ENCODE measurements around the gene KCNIP2.

DNA sequence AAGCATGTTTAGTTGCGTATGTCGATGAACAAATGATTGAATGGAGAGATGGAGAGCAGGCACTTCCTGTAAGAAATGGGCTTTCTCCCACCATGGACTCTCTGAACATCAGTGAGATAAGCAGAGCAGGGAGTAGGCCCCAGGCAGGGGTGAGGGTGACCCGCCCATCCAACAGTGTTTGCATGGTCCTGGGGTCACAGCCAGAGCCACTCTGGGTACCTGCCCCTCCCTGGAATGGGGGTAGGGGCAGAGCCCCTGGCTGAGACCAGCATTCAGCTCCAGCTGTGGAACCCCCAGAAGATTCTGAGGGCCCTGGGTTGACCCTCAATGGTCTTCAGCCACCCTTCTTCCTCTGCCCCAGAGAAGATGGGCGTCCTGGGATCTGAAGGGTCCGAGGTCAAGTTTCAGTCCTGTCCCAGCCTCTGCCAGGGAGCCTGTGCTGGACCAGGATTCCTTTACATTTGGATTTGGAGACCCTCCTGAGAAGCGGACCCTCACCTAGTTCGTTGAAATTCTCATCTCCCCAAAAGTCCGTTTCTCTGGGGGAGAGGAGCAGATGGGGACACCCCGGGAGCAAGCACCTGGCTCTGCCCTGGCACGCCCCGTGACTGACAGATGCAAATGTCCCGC is 65.3 kb downstream of the KCNIP2 start:
- no peak for TF ChIP-seq FOXA1 (IDR thresholded peaks at IDR 0.05)
- no peak for TF ChIP-seq TARDBP (IDR thresholded peaks at IDR 0.05)
- no peak for TF ChIP-seq HDGF (IDR thresholded peaks at IDR 0.05; ENCODE audit: borderline replicate concordance)
- TF ChIP-seq SUZ12 (IDR thresholded peaks at IDR 0.05): no peak
- no peak for TF ChIP-seq ELF4 (IDR thresholded peaks at IDR 0.05)
- no peak for TF ChIP-seq FOXM1 (IDR thresholded peaks at IDR 0.05; ENCODE audit: borderline replicate concordance)
- no peak for TF ChIP-seq FOXK2 (IDR thresholded peaks at IDR 0.05)
- no peak for TF ChIP-seq SP1 (IDR thresholded peaks at IDR 0.05)
- no peak for TF ChIP-seq L3MBTL2 (conservative IDR thresholded peaks at IDR 0.05)
- no peak for TF ChIP-seq BHLHE40 (IDR thresholded peaks at IDR 0.05; ENCODE audit: borderline replicate concordance)
- no peak for TF ChIP-seq ZNF384 (IDR thresholded peaks at IDR 0.05)
- TF ChIP-seq ARNT (IDR thresholded peaks at IDR 0.05): no peak
- TF ChIP-seq LEF1 (IDR thresholded peaks at IDR 0.05; ENCODE audit: borderline replicate concordance): no peak

Data from HEK293T (cell line).